Panc1 (cell line): Measurements from ENCODE around the gene SMAD7.

Experiments
- TF ChIP-seq, protein P1 (sequence below): fragments of 450-650 bp; IDR thresholded peaks from 2 replicates; pipeline ENCODE4 v1.5.1; 2017; ENCODE audit warnings: mild to moderate bottlenecking
- TF ChIP-seq, protein P2 (sequence below), 2 experiments: IDR thresholded peaks; 2 replicates each; pipeline ENCODE4 v1.6.1; 2011 to 2012; ENCODE audit warnings: low read depth in 2 of 2, control low read depth in 1 of 2, low read length in 1 of 2, mild to moderate bottlenecking in 1 of 2, moderate library complexity in 1 of 2; ENCODE audit not compliant: insufficient read depth in 1 of 2

- TF ChIP-seq, protein P1, sequence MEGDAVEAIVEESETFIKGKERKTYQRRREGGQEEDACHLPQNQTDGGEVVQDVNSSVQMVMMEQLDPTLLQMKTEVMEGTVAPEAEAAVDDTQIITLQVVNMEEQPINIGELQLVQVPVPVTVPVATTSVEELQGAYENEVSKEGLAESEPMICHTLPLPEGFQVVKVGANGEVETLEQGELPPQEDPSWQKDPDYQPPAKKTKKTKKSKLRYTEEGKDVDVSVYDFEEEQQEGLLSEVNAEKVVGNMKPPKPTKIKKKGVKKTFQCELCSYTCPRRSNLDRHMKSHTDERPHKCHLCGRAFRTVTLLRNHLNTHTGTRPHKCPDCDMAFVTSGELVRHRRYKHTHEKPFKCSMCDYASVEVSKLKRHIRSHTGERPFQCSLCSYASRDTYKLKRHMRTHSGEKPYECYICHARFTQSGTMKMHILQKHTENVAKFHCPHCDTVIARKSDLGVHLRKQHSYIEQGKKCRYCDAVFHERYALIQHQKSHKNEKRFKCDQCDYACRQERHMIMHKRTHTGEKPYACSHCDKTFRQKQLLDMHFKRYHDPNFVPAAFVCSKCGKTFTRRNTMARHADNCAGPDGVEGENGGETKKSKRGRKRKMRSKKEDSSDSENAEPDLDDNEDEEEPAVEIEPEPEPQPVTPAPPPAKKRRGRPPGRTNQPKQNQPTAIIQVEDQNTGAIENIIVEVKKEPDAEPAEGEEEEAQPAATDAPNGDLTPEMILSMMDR: no peak
- TF ChIP-seq, protein P2, sequence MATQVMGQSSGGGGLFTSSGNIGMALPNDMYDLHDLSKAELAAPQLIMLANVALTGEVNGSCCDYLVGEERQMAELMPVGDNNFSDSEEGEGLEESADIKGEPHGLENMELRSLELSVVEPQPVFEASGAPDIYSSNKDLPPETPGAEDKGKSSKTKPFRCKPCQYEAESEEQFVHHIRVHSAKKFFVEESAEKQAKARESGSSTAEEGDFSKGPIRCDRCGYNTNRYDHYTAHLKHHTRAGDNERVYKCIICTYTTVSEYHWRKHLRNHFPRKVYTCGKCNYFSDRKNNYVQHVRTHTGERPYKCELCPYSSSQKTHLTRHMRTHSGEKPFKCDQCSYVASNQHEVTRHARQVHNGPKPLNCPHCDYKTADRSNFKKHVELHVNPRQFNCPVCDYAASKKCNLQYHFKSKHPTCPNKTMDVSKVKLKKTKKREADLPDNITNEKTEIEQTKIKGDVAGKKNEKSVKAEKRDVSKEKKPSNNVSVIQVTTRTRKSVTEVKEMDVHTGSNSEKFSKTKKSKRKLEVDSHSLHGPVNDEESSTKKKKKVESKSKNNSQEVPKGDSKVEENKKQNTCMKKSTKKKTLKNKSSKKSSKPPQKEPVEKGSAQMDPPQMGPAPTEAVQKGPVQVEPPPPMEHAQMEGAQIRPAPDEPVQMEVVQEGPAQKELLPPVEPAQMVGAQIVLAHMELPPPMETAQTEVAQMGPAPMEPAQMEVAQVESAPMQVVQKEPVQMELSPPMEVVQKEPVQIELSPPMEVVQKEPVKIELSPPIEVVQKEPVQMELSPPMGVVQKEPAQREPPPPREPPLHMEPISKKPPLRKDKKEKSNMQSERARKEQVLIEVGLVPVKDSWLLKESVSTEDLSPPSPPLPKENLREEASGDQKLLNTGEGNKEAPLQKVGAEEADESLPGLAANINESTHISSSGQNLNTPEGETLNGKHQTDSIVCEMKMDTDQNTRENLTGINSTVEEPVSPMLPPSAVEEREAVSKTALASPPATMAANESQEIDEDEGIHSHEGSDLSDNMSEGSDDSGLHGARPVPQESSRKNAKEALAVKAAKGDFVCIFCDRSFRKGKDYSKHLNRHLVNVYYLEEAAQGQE (IDR thresholded peaks at IDR 0.05; ENCODE audit: insufficient read depth in 1 of 2, low read depth in 2 of 2, low read length in 1 of 2): no peak
Measured at GRCh38 chr18:48944634-48945033, 6.1 kb downstream of the SMAD7 start.
